Measurements from ENCODE around the gene FAM83G. TPM values are rescaled to one million over a fixed set of nuclear protein-coding genes. Genes with fewer than 3 reads are reported as not detected.

The FAM83G gene
- total and polyA plus RNA-seq, 8 donors, result 5.6 to 12.9 (median 9.4) TPM

DNA sequence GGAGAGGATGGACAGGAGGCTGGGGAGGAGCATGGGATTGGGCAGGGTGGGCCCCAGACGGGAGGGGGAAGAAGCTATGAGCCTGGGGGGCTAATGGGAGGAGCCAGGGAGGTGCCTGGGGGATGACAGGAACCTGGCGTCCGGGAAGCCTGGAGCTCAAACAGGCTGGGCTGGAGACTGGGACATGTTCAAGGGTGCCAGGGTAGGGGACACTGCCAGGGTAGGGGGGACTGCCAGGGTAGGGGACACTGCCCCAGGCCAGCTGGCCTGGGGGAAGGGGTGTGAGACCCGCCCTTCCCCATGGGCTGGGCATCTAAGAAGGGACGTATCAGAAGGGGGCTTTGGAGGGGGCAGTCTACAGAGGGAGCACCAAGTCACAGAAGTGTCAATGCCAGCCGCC is 7.0 kb upstream of the FAM83G start:
- DNase-seq, result peak in 2 of 6 donors; percentile 15 to 32
- Histone ChIP-seq H3K36me3 (no peaks in the 10 kb centered on the region), H3K27me3 (no peaks in the 10 kb centered on the region), H3K4me3 (no peak overlapping the region), H3K9me3 (no peaks in the 10 kb centered on the region), H3K27ac (no peak overlapping the region), H3K4me1 (no peaks in the 10 kb centered on the region)
- intact Hi-C loops (cut with DNase I), result no loop called here
- TF ChIP-seq, protein P1, sequence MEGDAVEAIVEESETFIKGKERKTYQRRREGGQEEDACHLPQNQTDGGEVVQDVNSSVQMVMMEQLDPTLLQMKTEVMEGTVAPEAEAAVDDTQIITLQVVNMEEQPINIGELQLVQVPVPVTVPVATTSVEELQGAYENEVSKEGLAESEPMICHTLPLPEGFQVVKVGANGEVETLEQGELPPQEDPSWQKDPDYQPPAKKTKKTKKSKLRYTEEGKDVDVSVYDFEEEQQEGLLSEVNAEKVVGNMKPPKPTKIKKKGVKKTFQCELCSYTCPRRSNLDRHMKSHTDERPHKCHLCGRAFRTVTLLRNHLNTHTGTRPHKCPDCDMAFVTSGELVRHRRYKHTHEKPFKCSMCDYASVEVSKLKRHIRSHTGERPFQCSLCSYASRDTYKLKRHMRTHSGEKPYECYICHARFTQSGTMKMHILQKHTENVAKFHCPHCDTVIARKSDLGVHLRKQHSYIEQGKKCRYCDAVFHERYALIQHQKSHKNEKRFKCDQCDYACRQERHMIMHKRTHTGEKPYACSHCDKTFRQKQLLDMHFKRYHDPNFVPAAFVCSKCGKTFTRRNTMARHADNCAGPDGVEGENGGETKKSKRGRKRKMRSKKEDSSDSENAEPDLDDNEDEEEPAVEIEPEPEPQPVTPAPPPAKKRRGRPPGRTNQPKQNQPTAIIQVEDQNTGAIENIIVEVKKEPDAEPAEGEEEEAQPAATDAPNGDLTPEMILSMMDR (IDR thresholded peaks at IDR 0.05), result no peak
- 72 to 82% methylated on average over 6 of the region's 6 CpGs for WGBS, 2 donors
- ATAC-seq, result no peak
- FAIRE-seq, result no peak

DNA sequence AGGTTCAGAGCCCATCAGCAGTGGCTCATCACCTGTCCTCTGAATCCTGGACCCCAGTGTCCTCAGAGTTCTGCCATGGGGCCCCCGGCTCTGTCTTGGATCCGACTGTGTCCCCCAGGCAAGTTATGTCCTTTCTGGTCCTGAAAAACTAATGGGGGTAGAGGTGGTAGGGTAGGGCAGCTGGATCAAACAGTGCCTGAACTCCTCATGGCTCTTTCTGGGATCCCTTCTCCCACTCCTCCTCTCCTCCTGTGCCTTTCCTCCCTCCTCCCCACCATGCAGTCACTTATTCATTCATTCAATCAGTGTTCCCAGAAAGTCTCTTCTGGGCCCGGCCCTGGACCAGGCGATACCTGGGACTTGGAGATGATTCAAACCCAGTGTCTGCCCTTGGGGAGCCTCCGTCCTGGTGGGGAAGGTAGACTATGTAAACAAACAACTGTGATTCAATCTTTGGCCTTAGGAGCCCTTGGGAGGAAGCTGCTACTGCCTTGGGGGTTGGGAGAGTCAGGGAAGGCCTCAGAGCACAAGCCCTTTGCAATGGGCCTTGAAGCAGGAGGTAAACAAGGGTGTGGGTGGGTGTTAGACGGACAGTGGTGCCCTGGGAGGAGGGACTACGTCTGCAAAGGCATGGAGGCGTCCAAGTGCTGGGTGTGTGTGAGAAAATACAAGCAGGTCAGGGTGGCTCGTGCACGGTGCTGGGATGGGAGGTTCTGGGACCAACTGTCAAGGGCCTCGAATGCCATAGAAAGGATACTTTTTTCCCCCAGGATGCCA is 6.4 kb upstream of the FAM83G start:
- no peak for FAIRE-seq
- no peak overlapping the region for H3K4me3 ChIP-seq
- peak in 2 of 4 donors; percentile 12 to 23 for ATAC-seq
- TF ChIP-seq, protein P1 (IDR thresholded peaks at IDR 0.05), result no peak
- no peaks in the 10 kb centered on the region for H3K4me1 ChIP-seq
- no peaks in the 10 kb centered on the region for H3K9me3 ChIP-seq
- no peaks in the 10 kb centered on the region for H3K36me3 ChIP-seq
- H3K27me3 ChIP-seq, result no peaks in the 10 kb centered on the region
- WGBS, 2 donors, result 61 to 66% methylated on average over 11 of the region's 11 CpGs
- no peak overlapping the region for H3K27ac ChIP-seq
- intact Hi-C loops (cut with DNase I), result no loop called here
- peak in 2 of 6 donors; percentile 8 to 25 for DNase-seq

DNA sequence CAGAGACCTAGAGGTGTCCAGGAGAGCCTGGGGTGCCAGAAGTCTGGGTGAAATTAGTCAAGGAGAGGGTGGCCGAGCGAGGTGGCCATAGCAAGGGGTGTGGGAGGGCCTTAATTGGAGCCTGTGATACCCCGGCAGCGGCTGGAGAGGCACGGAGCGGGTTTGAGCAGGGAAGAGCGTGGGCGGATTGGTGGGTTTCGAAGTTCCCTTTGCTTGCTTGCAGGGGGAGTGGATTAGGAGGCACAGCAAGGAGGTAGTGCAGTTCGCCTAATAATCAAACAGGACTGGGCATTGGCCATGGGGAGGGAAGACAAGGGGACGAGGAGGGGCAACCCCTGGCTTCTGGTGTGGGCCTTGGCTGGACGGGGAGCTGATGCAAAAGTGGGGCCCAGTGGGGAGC is 5.4 kb upstream of the FAM83G start:
- FAIRE-seq (no peak), ATAC-seq (no peak), DNase-seq (peak in 2 of 6 donors; percentile 7 to 36)
- WGBS, 2 donors, result 89 to 96% methylated on average over 12 of the region's 12 CpGs
- TF ChIP-seq, protein P1 (IDR thresholded peaks at IDR 0.05), result no peak
- H3K4me1 ChIP-seq, result peaks cover 0 to 2% (median 0%) of the 10 kb centered on the region in 3 donors
- H3K27ac ChIP-seq, result no peak overlapping the region
- H3K27me3 ChIP-seq, result no peaks in the 10 kb centered on the region
- intact Hi-C loops (cut with DNase I), result no loop called here
- no peak overlapping the region for H3K4me3 ChIP-seq
- no peaks in the 10 kb centered on the region for H3K9me3 ChIP-seq
- H3K36me3 ChIP-seq, result no peaks in the 10 kb centered on the region

DNA sequence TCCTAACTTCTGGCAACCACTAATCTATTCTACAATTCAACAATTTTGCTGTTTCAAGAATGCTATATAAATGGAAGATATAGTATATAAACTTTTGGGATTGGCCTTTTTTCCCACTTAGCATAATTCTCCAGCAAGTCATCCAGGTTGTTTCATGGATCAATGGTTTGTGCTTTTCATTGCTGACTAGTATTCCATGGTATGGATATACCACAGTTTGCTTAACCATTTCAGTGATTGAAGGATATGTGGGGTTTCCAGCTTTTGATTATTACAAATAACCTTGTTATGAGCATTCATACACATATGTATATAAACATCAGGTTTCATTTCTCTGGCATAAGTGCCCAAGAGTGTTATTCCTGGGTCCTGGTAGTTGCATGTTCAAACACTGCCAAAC is 2.1 kb upstream of the FAM83G start:
- no peaks in the 10 kb centered on the region for H3K9me3 ChIP-seq
- no peak for FAIRE-seq
- H3K27me3 ChIP-seq, result no peaks in the 10 kb centered on the region
- no peak for DNase-seq
- no peak overlapping the region for H3K4me3 ChIP-seq
- H3K36me3 ChIP-seq, result no peaks in the 10 kb centered on the region
- ATAC-seq, result no peak
- TF ChIP-seq, protein P1 (IDR thresholded peaks at IDR 0.05), result no peak
- H3K4me1 ChIP-seq, result peaks cover 0 to 9% (median 2%) of the 10 kb centered on the region in 3 donors
- intact Hi-C loops (cut with DNase I), result no loop called here
- no peak overlapping the region for H3K27ac ChIP-seq

DNA sequence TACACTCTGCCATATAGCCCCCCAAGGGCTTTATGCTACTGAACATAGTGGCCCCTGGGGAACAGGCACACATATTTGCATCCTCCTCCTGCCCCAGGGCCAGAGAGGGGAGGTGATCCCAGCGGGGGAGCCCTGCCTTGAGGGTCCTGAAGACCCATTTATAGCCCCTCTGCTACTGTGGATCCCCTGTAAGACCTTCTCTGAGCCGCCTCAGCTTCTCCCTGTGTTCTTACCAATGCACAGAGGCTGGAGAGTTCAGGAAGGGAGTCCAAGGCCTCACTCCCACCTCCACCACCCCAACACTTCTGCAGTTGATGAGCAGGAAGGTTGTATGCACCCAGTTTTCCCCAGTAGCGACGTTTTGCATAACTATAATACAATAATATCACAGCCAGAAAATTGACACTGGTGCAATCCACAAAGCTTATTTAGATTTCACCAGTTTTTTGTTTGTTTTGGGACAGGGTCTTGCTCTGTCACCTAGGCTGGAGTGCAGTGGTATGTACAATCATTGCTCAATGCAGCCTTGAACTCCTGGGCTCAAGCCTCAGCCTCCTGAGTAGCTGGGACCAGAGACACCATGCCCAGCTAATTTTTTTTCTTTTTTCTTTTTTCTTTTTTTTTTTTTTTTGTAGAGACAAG is 1.3 kb upstream of the FAM83G start:
- ATAC-seq (no peak), DNase-seq (peak in 2 of 6 donors; percentile 8 to 37), FAIRE-seq (no peak)
- Histone ChIP-seq H3K9me3 (no peaks in the 10 kb centered on the region), H3K27ac (no peak overlapping the region), H3K4me1 (peaks cover 0 to 17% (median 4%) of the 10 kb centered on the region in 3 donors), H3K36me3 (no peaks in the 10 kb centered on the region), H3K4me3 (no peak overlapping the region), H3K27me3 (no peaks in the 10 kb centered on the region)
- TF ChIP-seq, protein P1 (IDR thresholded peaks at IDR 0.05), result no peak
- WGBS, 2 donors, result 83 to 91% methylated on average over 4 of the region's 4 CpGs
- intact Hi-C loops (cut with DNase I), result no loop called here

Data from pancreas (tissue), 10 donors.